Common myeloid progenitor, CD34-positive (primary cell): Measurements from ENCODE around the gene IMMP2L.

Experiments
- CTCF ChIA-PET: fragments of 350-600 bp; sonication (Branson Sonifier 250); formaldehyde crosslinking; loops from one replicate; lab custom pipeline; 2021; ENCODE audit warnings: antibody characterized with exemption; lab: Charles Lee
- POLR2A ChIA-PET: fragments of 350-600 bp; sonication (Branson Sonifier 250); formaldehyde crosslinking; loops from one replicate; lab custom pipeline; 2021; ENCODE audit warnings: antibody characterized with exemption; lab: Charles Lee
- DNase-seq, 3 donors: peaks; one replicate each; pipeline versions ENCODE4 v3.0.0 to v3.0.0-alpha.2; 2013
- H3K27ac ChIP-seq, 2 experiments: 1 replicate in 1 of 2; 2 replicates in 1 of 2; pipeline ENCODE4 v1.7.0; 2013; ENCODE audit warnings: inconsistent platforms in 2 of 2, low read length in 2 of 2, mild to moderate bottlenecking in 2 of 2, low read depth in 1 of 2, moderate library complexity in 1 of 2; ENCODE audit not compliant: severe bottlenecking in 2 of 2, insufficient read depth in 1 of 2, poor library complexity in 1 of 2
- H3K27me3 ChIP-seq, 5 experiments: replicated peaks in 2 of 5; 1 replicate in 3 of 5; 2 replicates in 2 of 5; pipeline versions ENCODE4 v1.6.1 to v1.7.0; 2013; ENCODE audit warnings: low read length in 4 of 5, mild to moderate bottlenecking in 2 of 5, moderate library complexity in 2 of 5, inconsistent platforms in 1 of 5; ENCODE audit not compliant: insufficient read depth in 5 of 5, control insufficient read depth in 4 of 5
- H3K36me3 ChIP-seq, 4 experiments: 1 replicate in 2 of 4; 2 replicates in 2 of 4; pipeline versions ENCODE4 v1.6.1 to v1.7.0; 2013; ENCODE audit warnings: low read length in 3 of 4, control low read depth in 1 of 4, mild to moderate bottlenecking in 1 of 4; ENCODE audit not compliant: control insufficient read depth in 4 of 4, insufficient read depth in 4 of 4
- H3K4me1 ChIP-seq, 4 experiments: 1 replicate in 3 of 4; 2 replicates in 1 of 4; pipeline versions ENCODE4 v1.6.1 to v1.7.1; 2013; ENCODE audit warnings: low read length in 3 of 4, mild to moderate bottlenecking in 3 of 4, control low read depth in 1 of 4, inconsistent platforms in 1 of 4, moderate library complexity in 1 of 4; ENCODE audit not compliant: control insufficient read depth in 4 of 4, insufficient read depth in 4 of 4; ENCODE audit errors: control extremely low read depth in 1 of 4
- H3K4me3 ChIP-seq, 7 experiments: 1 replicate in 4 of 7; 2 replicates in 3 of 7; pipeline versions ENCODE4 v1.5.1 to v1.7.0; 2013; ENCODE audit warnings: mild to moderate bottlenecking in 7 of 7, low read length in 6 of 7, moderate library complexity in 6 of 7, inconsistent platforms in 2 of 7, low read depth in 2 of 7, control low read depth in 1 of 7; ENCODE audit not compliant: insufficient read depth in 4 of 7, control insufficient read depth in 1 of 7; ENCODE audit errors: extremely low read depth in 1 of 7
- H3K9me3 ChIP-seq, 5 experiments: 1 replicate in 4 of 5; 2 replicates in 1 of 5; pipeline versions ENCODE4 v1.6.1 to v1.7.1; 2013; ENCODE audit warnings: low read length in 4 of 5, mild to moderate bottlenecking in 2 of 5, inconsistent platforms in 1 of 5, low read depth in 1 of 5, moderate library complexity in 1 of 5; ENCODE audit not compliant: control insufficient read depth in 4 of 5, insufficient read depth in 2 of 5; ENCODE audit errors: control extremely low read depth in 1 of 5
- WGBS: methylation state at CpG from one replicate; pipeline ENCODE4 v1.1.5; 2013; ENCODE audit not compliant: insufficient coverage; 5-methylcytosine and 5-hydroxymethylcytosine counted together

The IMMP2L gene

DNA sequence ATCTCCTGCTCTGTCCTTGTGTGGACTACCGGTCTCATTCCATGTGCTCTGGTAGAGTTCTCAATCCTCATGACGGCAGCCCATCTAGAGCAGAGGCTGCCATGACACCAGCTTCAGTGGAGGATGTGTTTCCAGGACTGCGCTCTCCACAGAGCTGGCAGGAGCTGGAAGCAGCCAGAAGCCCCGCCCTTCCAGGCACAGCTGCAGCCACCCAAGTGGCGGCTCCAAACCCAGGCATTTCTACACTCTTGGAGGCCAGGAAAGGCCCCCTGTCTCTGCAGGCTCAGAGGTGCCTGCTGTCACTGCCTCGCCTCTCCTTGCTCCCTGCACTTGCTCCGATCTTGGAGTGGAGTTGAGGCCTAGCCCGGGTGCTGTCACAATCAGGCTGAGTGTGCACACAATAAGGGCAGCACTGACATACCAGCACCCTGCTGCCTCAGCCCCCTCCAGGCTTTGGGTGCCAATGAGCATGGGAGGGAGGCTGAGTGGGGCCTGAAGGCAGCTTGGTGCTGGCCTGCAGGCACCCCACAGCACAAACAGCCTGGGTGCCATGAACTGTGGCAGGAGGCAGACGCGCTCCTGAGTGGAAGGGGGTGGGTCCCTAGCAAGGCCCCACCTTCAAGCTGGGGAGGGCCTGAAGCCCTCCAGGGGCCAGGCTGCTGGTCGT lies 349.3 kb downstream of the IMMP2L start:
- 100% methylated on average over 10 of the region's 11 CpGs for WGBS
- Histone ChIP-seq H3K27me3 (no peaks in the 10 kb centered on the region), H3K4me1 (no peaks in the 10 kb centered on the region), H3K4me3 (no peak overlapping the region), H3K36me3 (peaks cover 0 to 3% (median 1%) of the 10 kb centered on the region in 4 experiments), H3K27ac (no peak overlapping the region), H3K9me3 (peaks cover 0 to 3% (median 0%) of the 10 kb centered on the region in 5 experiments)
- POLR2A ChIA-PET: no interaction called here
- no peak for DNase-seq
- CTCF ChIA-PET: no interaction called here

DNA sequence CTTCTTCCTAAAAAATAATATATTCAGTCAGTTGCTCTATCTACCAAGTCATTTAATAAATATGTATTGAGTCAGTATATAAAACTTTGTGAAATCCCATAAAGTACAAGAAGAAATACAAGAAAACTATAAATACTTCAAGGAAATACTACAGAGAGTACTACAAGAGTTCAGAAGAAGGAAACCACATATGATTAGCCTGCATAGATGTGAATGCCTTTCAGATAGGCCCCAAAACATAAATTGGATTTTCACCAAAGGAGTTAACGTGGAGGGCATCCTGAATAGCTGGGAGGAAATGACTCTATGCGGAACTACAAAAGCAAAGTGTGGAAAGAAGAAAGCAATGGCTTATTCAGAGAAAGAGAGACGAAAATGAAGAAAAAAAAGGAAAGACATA lies 351.3 kb downstream of the IMMP2L start:
- DNase-seq: no peak
- Histone ChIP-seq H3K36me3 (peaks cover 0 to 3% (median 1%) of the 10 kb centered on the region in 4 experiments), H3K27me3 (no peaks in the 10 kb centered on the region), H3K4me1 (no peaks in the 10 kb centered on the region), H3K9me3 (peaks cover 0 to 3% (median 0%) of the 10 kb centered on the region in 5 experiments), H3K4me3 (no peak overlapping the region), H3K27ac (no peak overlapping the region)
- 100% methylated on average over 3 of the region's 3 CpGs for WGBS
- POLR2A ChIA-PET: no interaction called here
- CTCF ChIA-PET: no interaction called here

DNA sequence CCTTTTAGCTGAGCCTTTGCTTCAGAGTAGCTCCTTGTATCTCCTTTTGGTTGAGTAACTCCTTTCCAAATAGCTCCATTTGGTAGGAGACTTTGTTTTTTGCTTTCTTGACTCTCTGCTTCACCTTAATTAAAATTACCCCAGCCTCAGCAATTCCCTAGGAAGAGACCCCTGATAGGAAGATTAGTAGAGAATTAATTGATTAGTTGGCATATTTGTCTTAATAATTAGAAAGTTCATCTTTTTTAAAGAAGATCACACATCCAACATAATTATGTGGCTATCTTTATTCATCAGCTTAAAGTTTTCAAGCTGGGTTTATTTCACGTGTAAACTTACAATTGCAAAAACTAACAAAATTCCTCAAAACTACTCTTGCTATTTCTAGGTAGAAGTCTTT lies 352.2 kb downstream of the IMMP2L start:
- H3K27me3 ChIP-seq: no peaks in the 10 kb centered on the region
- CTCF ChIA-PET: no interaction called here
- WGBS: no CpG with 5 or more reads among the region's 1 CpG

DNA sequence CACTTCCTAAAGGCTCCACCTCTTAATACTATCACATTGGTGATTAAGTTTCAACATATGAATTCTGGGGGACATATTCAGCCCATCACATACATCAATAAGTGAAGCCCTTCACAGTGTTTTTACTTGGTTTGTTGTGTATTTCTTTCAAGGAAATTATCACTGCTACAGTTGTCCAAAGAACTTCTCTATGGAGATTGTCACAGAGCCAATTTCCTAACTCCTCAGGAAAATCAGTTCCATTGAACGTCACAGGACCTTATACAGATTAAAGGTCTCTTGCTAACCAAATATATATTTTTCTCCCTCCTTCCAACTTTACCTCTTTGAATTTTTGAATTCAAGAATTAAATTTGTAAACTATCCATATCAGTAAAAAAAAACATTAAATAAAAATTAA lies 357.0 kb downstream of the IMMP2L start:
- no peak for DNase-seq
- WGBS: no CpG with 5 or more reads among the region's 1 CpG
- ChIA-PET POLR2A (no interaction called here), CTCF (interaction anchor here (0.6 kb wide), 1 partner anchor 555 kb away, joined by 3 read pairs; no protein-coding TSS in a partner anchor)
- Histone ChIP-seq H3K27me3 (no peaks in the 10 kb centered on the region), H3K9me3 (peaks cover 0 to 7% (median 0%) of the 10 kb centered on the region in 5 experiments), H3K4me1 (no peaks in the 10 kb centered on the region), H3K27ac (no peak overlapping the region), H3K36me3 (no peaks in the 10 kb centered on the region), H3K4me3 (no peak overlapping the region)

More for the DNA sequence above, 352.2 kb downstream of the IMMP2L start:
- H3K4me1 ChIP-seq: no peaks in the 10 kb centered on the region
- no peak overlapping the region for H3K27ac ChIP-seq
- no peak for DNase-seq
- peaks cover 0 to 3% (median 0%) of the 10 kb centered on the region in 5 experiments for H3K9me3 ChIP-seq
- H3K4me3 ChIP-seq: no peak overlapping the region
- POLR2A ChIA-PET: no interaction called here
- peaks cover 0 to 3% (median 1%) of the 10 kb centered on the region in 4 experiments for H3K36me3 ChIP-seq

DNA sequence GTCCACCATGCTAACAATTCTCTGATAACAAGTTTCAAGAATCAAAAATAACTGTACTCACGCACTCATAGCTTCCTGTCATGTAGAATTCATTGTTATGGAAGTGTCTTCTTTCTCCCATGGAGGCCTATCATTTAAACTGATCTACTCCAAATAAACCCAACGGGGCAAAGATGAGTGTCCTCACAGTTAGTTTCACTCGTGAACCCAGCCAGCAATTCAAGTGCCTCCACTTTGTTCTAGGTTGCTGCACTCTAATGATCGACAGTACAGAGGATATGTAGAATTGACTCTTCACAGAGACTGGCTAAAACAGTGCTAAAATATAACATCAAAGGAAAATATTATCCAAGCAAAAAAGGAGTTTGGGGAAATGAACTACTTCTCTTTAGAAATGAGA lies 360.0 kb downstream of the IMMP2L start:
- no peaks in the 10 kb centered on the region for H3K27me3 ChIP-seq
- peaks cover 0 to 7% (median 0%) of the 10 kb centered on the region in 5 experiments for H3K9me3 ChIP-seq
- no peaks in the 10 kb centered on the region for H3K36me3 ChIP-seq
- WGBS: 100% methylated on average over 1 of the region's 4 CpGs
- no peak overlapping the region for H3K4me3 ChIP-seq
- ChIA-PET CTCF (interaction anchor here (0.9 kb wide), 1 partner anchor 13 kb away, joined by 3 read pairs; no protein-coding TSS in a partner anchor), POLR2A (interaction anchor here (0.6 kb wide), 1 partner anchor 216 kb away, joined by 3 read pairs; no protein-coding TSS in a partner anchor)
- DNase-seq: no peak
- H3K27ac ChIP-seq: no peak overlapping the region
- H3K4me1 ChIP-seq: no peaks in the 10 kb centered on the region

DNA sequence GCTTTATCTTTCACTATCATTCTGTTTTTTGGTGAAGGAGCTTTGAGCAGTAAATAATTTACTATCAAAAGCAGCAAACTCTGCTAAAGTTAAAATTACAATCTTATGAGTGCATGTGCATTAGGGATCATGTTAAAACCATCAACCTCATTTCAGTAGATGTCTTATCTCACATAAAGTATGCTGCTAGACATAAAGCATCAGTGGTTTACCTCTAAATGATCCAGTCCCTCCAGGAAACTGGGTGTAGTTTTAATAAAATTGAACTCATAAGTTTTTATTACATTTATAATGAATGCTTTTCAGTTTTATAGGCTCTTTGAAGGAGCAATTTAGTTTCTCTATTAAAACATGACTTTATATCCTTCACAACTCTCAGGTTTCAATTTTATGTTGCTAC lies 362.6 kb downstream of the IMMP2L start:
- Histone ChIP-seq H3K27me3 (no peaks in the 10 kb centered on the region), H3K4me1 (no peaks in the 10 kb centered on the region), H3K36me3 (no peaks in the 10 kb centered on the region), H3K27ac (no peak overlapping the region), H3K9me3 (peaks cover 0 to 7% (median 0%) of the 10 kb centered on the region in 5 experiments), H3K4me3 (no peak overlapping the region)
- CTCF ChIA-PET: no interaction called here
- DNase-seq: no peak
- POLR2A ChIA-PET: no interaction called here

DNA sequence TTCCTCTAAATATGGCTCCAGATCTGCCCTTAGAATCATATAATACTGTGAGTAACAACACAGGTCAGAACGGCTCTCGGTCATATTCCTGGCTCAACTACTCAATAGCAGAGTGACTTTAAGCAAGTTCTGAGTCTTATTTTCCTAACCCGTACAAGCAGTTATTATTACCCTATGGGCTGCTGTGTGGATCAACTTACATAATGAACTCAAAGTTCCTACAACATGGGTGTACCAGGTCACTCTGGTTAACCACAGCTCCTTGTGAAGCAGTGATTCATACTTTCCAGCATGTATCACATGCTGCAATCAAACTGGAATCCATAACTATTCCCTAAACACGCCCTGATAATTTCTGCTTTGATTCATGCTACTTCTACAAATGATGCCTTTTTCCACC lies 364.0 kb downstream of the IMMP2L start:
- peak in 2 of 3 donors; percentile 7 to 14 for DNase-seq
- Histone ChIP-seq H3K36me3 (no peaks in the 10 kb centered on the region), H3K27ac (no peak overlapping the region), H3K4me3 (no peak overlapping the region), H3K9me3 (peaks cover 0 to 7% (median 0%) of the 10 kb centered on the region in 5 experiments), H3K27me3 (no peaks in the 10 kb centered on the region), H3K4me1 (no peaks in the 10 kb centered on the region)
- CTCF ChIA-PET: no interaction called here
- POLR2A ChIA-PET: no interaction called here
- 90% methylated on average over 4 of the region's 4 CpGs for WGBS
